Osteoblast (primary cell): ENCODE measurements around the gene EXOC7. TPM values are rescaled to one million over a fixed set of nuclear protein-coding genes. Genes with fewer than 3 reads are reported as not detected.

Source experiments
- DNase-seq: peaks from one replicate; pipeline ENCODE4 v3.0.0; 2011; ENCODE audit warnings: low spot score, mixed read lengths; ENCODE audit not compliant: insufficient read length; ENCODE audit errors: missing footprints
- H2AFZ ChIP-seq: 2 replicates; pipeline ENCODE4 v1.6.0; 2011; ENCODE audit warnings: mild to moderate bottlenecking, low read length
- H3K27ac ChIP-seq: 2 replicates; pipeline ENCODE4 v1.5.1; 2011; ENCODE audit warnings: mild to moderate bottlenecking, low read depth, low read length, moderate library complexity
- H3K27me3 ChIP-seq: 2 replicates; pipeline ENCODE4 v1.6.0; 2012; ENCODE audit warnings: mild to moderate bottlenecking, control low read depth, inconsistent platforms, low read length, moderate library complexity; ENCODE audit not compliant: insufficient read depth
- H3K36me3 ChIP-seq: 2 replicates; pipeline ENCODE4 v1.5.1; 2011; ENCODE audit warnings: mild to moderate bottlenecking, low read length, control low read depth, moderate library complexity; ENCODE audit not compliant: insufficient read depth
- H3K4me1 ChIP-seq: 2 replicates; pipeline ENCODE4 v1.5.1; 2011; ENCODE audit warnings: mild to moderate bottlenecking, low read length, control low read depth, moderate library complexity; ENCODE audit not compliant: insufficient read depth
- H3K4me2 ChIP-seq: 2 replicates; pipeline ENCODE4 v1.6.0; 2011; ENCODE audit warnings: mild to moderate bottlenecking, low read length; ENCODE audit not compliant: insufficient read depth
- H3K4me3 ChIP-seq: fragments of 200-600 bp; sonication (generic); 3 replicates; pipeline ENCODE4 v1.5.1; 2012; ENCODE audit warnings: mild to moderate bottlenecking, low read length, inconsistent platforms; ENCODE audit not compliant: insufficient read depth
- H3K79me2 ChIP-seq: 2 replicates; pipeline ENCODE4 v1.6.0; 2012; ENCODE audit warnings: mild to moderate bottlenecking, low read length, control low read depth, inconsistent platforms; ENCODE audit not compliant: insufficient read depth
- H3K9me3 ChIP-seq: 2 replicates; pipeline ENCODE4 v1.5.1; 2011; ENCODE audit warnings: low read depth, low read length, control low read depth
- H4K20me1 ChIP-seq: 2 replicates; pipeline ENCODE4 v1.6.0; 2012; ENCODE audit warnings: mild to moderate bottlenecking, low read length, control low read depth; ENCODE audit not compliant: insufficient read depth
- CTCF ChIP-seq: IDR thresholded peaks from 2 replicates; pipeline ENCODE4 v1.5.1; 2011; ENCODE audit warnings: mild to moderate bottlenecking, low read depth, low read length, moderate library complexity; ENCODE audit errors: extremely low read depth
- total RNA-seq: library from RNA; depleted of rRNA; stranded (reverse); fragments of >200 nt; gene quantifications from 2 replicates; pipeline ENCODE4 v1.2.3, GENCODE V29; 2012

The EXOC7 gene
- total RNA-seq, 1 donor: 102 TPM

- Histone ChIP-seq H3K27me3 (peaks cover 32% of the 10 kb centered on the region), H3K27ac (no peak overlapping the region), H3K4me3 (no peak overlapping the region), H3K79me2 (no peaks in the 10 kb centered on the region), H3K4me1 (no peaks in the 10 kb centered on the region), H4K20me1 (no peaks in the 10 kb centered on the region), H3K9me3 (no peaks in the 10 kb centered on the region), H2AFZ (no peak overlapping the region), H3K36me3 (no peaks in the 10 kb centered on the region), H3K4me2 (no peak overlapping the region)
- peak; percentile 77 for DNase-seq
- TF ChIP-seq CTCF: no peak
Observed at GRCh38 chr17:76131051-76131691, 27.6 kb upstream of the EXOC7 start.

GRCh38 chr17:76130473-76130872 lies 26.9 kb upstream of the EXOC7 start:
- no peaks in the 10 kb centered on the region for H3K4me1 ChIP-seq
- H3K9me3 ChIP-seq: no peaks in the 10 kb centered on the region
- H3K4me2 ChIP-seq: no peak overlapping the region
- TF ChIP-seq CTCF: no peak
- DNase-seq: peak; percentile 62
- peaks cover 35% of the 10 kb centered on the region for H3K27me3 ChIP-seq
- H3K79me2 ChIP-seq: no peaks in the 10 kb centered on the region
- H3K27ac ChIP-seq: no peak overlapping the region
- no peaks in the 10 kb centered on the region for H4K20me1 ChIP-seq
- no peak overlapping the region for H3K4me3 ChIP-seq
- H3K36me3 ChIP-seq: no peaks in the 10 kb centered on the region
- H2AFZ ChIP-seq: no peak overlapping the region

DNA sequence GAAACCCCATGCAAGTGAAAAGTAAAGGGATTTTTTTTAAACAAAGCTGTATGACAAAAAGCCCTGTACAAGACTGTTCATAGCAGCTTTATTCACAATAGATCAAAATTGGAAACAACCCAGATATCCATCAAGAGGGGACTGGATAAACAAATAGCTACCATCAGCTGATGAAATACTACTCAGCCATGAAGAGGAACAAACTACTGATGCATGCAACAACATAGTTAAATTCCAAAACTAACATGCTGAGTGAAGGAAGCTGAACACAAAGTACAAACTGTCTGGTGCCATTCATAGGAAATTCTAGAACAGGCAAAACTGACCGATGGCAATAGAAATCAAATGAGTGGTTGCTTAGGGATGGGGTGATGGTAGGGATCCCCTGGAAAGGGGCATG lies 22.3 kb upstream of the EXOC7 start:
- peak; percentile 62 for DNase-seq
- Histone ChIP-seq H2AFZ (no peak overlapping the region), H3K27me3 (peaks cover 8% of the 10 kb centered on the region), H3K4me1 (peaks cover 4% of the 10 kb centered on the region), H3K4me2 (no peak overlapping the region), H3K79me2 (no peaks in the 10 kb centered on the region), H3K27ac (no peak overlapping the region), H3K36me3 (no peaks in the 10 kb centered on the region), H3K9me3 (no peaks in the 10 kb centered on the region), H3K4me3 (no peak overlapping the region), H4K20me1 (no peaks in the 10 kb centered on the region)
- TF ChIP-seq CTCF: no peak

DNA sequence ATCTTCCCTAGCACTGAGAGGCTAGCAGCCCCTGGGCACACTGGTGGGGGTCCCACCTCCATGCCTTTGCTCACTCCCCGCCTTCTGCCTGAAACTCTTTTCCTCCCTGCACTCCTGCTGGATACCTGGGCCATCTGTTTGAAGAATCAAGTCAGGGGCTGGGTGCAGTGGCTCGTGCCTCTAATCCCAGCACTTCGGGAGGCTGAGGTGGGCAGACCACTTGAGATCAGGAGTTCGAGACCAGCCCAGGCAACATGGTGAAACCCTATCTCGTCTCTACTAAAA lies 21.7 kb upstream of the EXOC7 start:
- Histone ChIP-seq H3K4me2 (no peak overlapping the region), H3K4me1 (peaks cover 4% of the 10 kb centered on the region), H3K27ac (no peak overlapping the region), H3K9me3 (no peaks in the 10 kb centered on the region), H2AFZ (no peak overlapping the region), H3K27me3 (peaks cover 5% of the 10 kb centered on the region), H3K36me3 (no peaks in the 10 kb centered on the region), H4K20me1 (no peaks in the 10 kb centered on the region), H3K4me3 (no peak overlapping the region), H3K79me2 (no peaks in the 10 kb centered on the region)
- TF ChIP-seq CTCF: no peak
- no peak for DNase-seq
